HCT116 (cell line): Measurements from ENCODE around the gene SCFD1. TPM values are rescaled to one million over a fixed set of nuclear protein-coding genes. Genes with fewer than 3 reads are reported as not detected.

Experiments used
- ATAC-seq: fragments of 200-7000 bp; cut with Tn5 transposase; 2 replicates; pipeline ENCODE4 v1.9.1; 2020; ENCODE audit warnings: mild to moderate bottlenecking, moderate library complexity
- BruUV-seq: library from RNA; stranded (reverse); fragments of 400-500 nt; replicated peaks from 2 replicates; lab custom pipeline; 2021; lab: Mats Ljungman, UMichigan
- CTCF ChIA-PET: fragments of 300-600 bp; sonication (Branson Sonifier 250); formaldehyde crosslinking; loops from one replicate; lab custom pipeline; 2021; ENCODE audit warnings: antibody characterized with exemption; lab: Charles Lee
- POLR2A ChIA-PET: fragments of 300-600, 350-600 bp; sonication (Branson Sonifier 250); formaldehyde crosslinking; loops from one replicate; lab custom pipeline; 2021; ENCODE audit warnings: antibody characterized with exemption; lab: Charles Lee
- RAD21 ChIA-PET, 2 experiments: fragments of 300-600 bp; sonication (Branson Sonifier 250); formaldehyde crosslinking; loops; one replicate each; lab custom pipeline; 2023; ENCODE audit warnings: low total read pairs in 2 of 2; ENCODE audit not compliant: uncharacterized antibody in 2 of 2, unreplicated experiment in 2 of 2, low non-redundant PET in 1 of 2; lab: Charles Lee
- DNase-seq: peaks from one replicate; pipeline ENCODE4 v3.0.0-alpha.2; 2010; ENCODE audit warnings: low read depth, low spot score
- H2AFZ ChIP-seq: fragments of 200-600 bp; shearing (Covaris generic), sonication (generic); 2 replicates; pipeline ENCODE4 v1.6.1; 2017; ENCODE audit warnings: low read depth, mixed run types, mixed read lengths, antibody characterized with exemption, low read length; ENCODE audit not compliant: poor library complexity, severe bottlenecking
- H3K27ac ChIP-seq: 2 replicates; pipeline ENCODE4 v1.5.1; 2012; ENCODE audit warnings: low read depth, low read length
- H3K27me3 ChIP-seq: fragments of 200-600 bp; sonication (generic); 2 replicates; pipeline ENCODE4 v1.6.1; 2016; ENCODE audit warnings: mixed run types, low read length, mixed read lengths; ENCODE audit not compliant: insufficient read depth
- H3K36me3 ChIP-seq, 2 experiments: fragments of 200-500 bp in 1 of 2; fragments of 200-600 bp in 1 of 2; sonication (Bioruptor generic) in 1 of 2; sonication (generic) in 1 of 2; 2 replicates each; pipeline versions ENCODE4 v1.5.1 to v1.6.1; 2014 to 2016; ENCODE audit warnings: low read length in 2 of 2, inconsistent platforms in 1 of 2, mixed read lengths in 1 of 2, mixed run types in 1 of 2; ENCODE audit not compliant: insufficient read depth in 2 of 2, control insufficient read depth in 1 of 2
- H3K4me1 ChIP-seq, 2 experiments: fragments of 200-600 bp in 1 of 2; sonication (generic) in 1 of 2; 2 replicates each; pipeline versions ENCODE4 v1.5.1 to v1.6.1; 2012 to 2017; ENCODE audit warnings: low read length in 2 of 2, inconsistent platforms in 1 of 2, mild to moderate bottlenecking in 1 of 2, mixed read lengths in 1 of 2, mixed run types in 1 of 2, moderate library complexity in 1 of 2; ENCODE audit not compliant: insufficient read depth in 2 of 2, control insufficient read depth in 1 of 2
- H3K4me2 ChIP-seq: fragments of 200-600 bp; sonication (generic); 2 replicates; pipeline ENCODE4 v1.6.1; 2017; ENCODE audit warnings: mixed run types, low read length, mixed read lengths
- H3K4me3 ChIP-seq, 2 experiments: fragments of 200-600 bp in 1 of 2; sonication (generic) in 1 of 2; replicated peaks in 1 of 2; 2 replicates each; pipeline ENCODE4 v1.5.1; 2011 to 2016; ENCODE audit warnings: low read length in 2 of 2, control low read depth in 1 of 2, low read depth in 1 of 2, mild to moderate bottlenecking in 1 of 2, mixed read lengths in 1 of 2, mixed run types in 1 of 2
- H3K79me2 ChIP-seq: fragments of 200-600 bp; sonication (generic); 2 replicates; pipeline ENCODE4 v1.6.1; 2017; ENCODE audit warnings: mild to moderate bottlenecking, mixed run types, low read length, moderate library complexity, mixed read lengths; ENCODE audit not compliant: insufficient read depth
- H3K9ac ChIP-seq: fragments of 200-600 bp; sonication (generic); 2 replicates; pipeline ENCODE4 v1.6.1; 2016; ENCODE audit warnings: low read length, mixed read lengths
- H3K9me2 ChIP-seq: fragments of 200-600 bp; sonication (generic), shearing (Covaris generic); 2 replicates; pipeline ENCODE4 v1.6.1; 2017; ENCODE audit warnings: mixed run types, mild to moderate bottlenecking, moderate library complexity; ENCODE audit not compliant: insufficient read depth
- H3K9me3 ChIP-seq, 2 experiments: fragments of 200-500 bp in 1 of 2; fragments of 200-600 bp in 1 of 2; sonication (Bioruptor generic) in 1 of 2; sonication (generic) in 1 of 2; 2 replicates each; pipeline ENCODE4 v1.6.1; 2014 to 2017; ENCODE audit warnings: low read length in 2 of 2, mixed read lengths in 2 of 2, inconsistent platforms in 1 of 2, low read depth in 1 of 2, mild to moderate bottlenecking in 1 of 2, mixed run types in 1 of 2, moderate library complexity in 1 of 2; ENCODE audit not compliant: control insufficient read depth in 1 of 2, insufficient read depth in 1 of 2
- H4K20me1 ChIP-seq: fragments of 200-600 bp; sonication (generic), shearing (Covaris generic); 2 replicates; pipeline ENCODE4 v1.6.1; 2017; ENCODE audit warnings: mixed run types, mild to moderate bottlenecking, moderate library complexity; ENCODE audit not compliant: insufficient read depth
- CBX3 ChIP-seq: IDR thresholded peaks from 2 replicates; pipeline ENCODE4 v1.6.1; 2012; ENCODE audit warnings: low read depth
- CEBPB ChIP-seq: IDR thresholded peaks from 2 replicates; pipeline ENCODE4 v1.6.1; 2012; ENCODE audit warnings: low read depth
- ELF1 ChIP-seq: IDR thresholded peaks from 2 replicates; pipeline ENCODE4 v1.6.1; 2012; ENCODE audit warnings: low read depth, borderline replicate concordance
- EZH2 ChIP-seq: fragments of 200-600 bp; sonication (generic); IDR thresholded peaks from 2 replicates; pipeline ENCODE4 v1.6.1; 2017; ENCODE audit warnings: antibody characterized with exemption, mixed run types
- EZH2phosphoT487 ChIP-seq: fragments of 200-600 bp; IDR thresholded peaks from 2 replicates; pipeline ENCODE4 v1.6.1; 2018; ENCODE audit warnings: antibody characterized with exemption, borderline replicate concordance
- JUND ChIP-seq: IDR thresholded peaks from 2 replicates; pipeline ENCODE4 v1.6.1; 2012
- MAX ChIP-seq: IDR thresholded peaks from 2 replicates; pipeline ENCODE4 v1.6.1; 2012
- RAD21 ChIP-seq: IDR thresholded peaks from 2 replicates; pipeline ENCODE4 v1.6.1; 2012; ENCODE audit warnings: low read depth, mild to moderate bottlenecking
- REST ChIP-seq: IDR thresholded peaks from 2 replicates; pipeline ENCODE4 v1.6.1; 2012; ENCODE audit warnings: low read depth
- SIN3A ChIP-seq: IDR thresholded peaks from 2 replicates; pipeline ENCODE4 v1.6.1; 2012; ENCODE audit warnings: low read depth
- SP1 ChIP-seq: IDR thresholded peaks from 2 replicates; pipeline ENCODE4 v1.6.1; 2012; ENCODE audit warnings: low read depth
- SRF ChIP-seq: IDR thresholded peaks from 2 replicates; pipeline ENCODE4 v1.6.1; 2012; ENCODE audit warnings: low read depth
- YY1 ChIP-seq: IDR thresholded peaks from 2 replicates; pipeline ENCODE4 v1.6.1; 2011; ENCODE audit warnings: low read length, low read depth, moderate library complexity, mild to moderate bottlenecking; ENCODE audit not compliant: insufficient replicate concordance; ENCODE audit errors: extremely low read depth
- ZBTB33 ChIP-seq: IDR thresholded peaks from 2 replicates; pipeline ENCODE4 v1.6.1; 2011; ENCODE audit warnings: mild to moderate bottlenecking, low read length, moderate library complexity; ENCODE audit not compliant: insufficient replicate concordance; ENCODE audit errors: extremely low read depth
- ZFX ChIP-seq: fragments of 450-650 bp; IDR thresholded peaks from 2 replicates; pipeline ENCODE4 v1.6.1; 2017
- ZNF274 ChIP-seq: fragments of 200-500 bp; sonication (Bioruptor generic); IDR thresholded peaks from 2 replicates; pipeline ENCODE4 v1.6.1; 2014; ENCODE audit warnings: mild to moderate bottlenecking, low read depth, low read length, inconsistent platforms
- intact Hi-C: fragments of 100-400 bp; cut with micrococcal nuclease; formaldehyde crosslinking; loops from 2 replicates; pipeline ENCODE4 v1.10.0; 2022
- total RNA-seq: library from RNA; stranded (reverse); gene quantifications from one replicate; pipeline ENCODE4 v1.2.1, GENCODE V29; 2021; ENCODE audit not compliant: unreplicated experiment

The SCFD1 gene
- total RNA-seq, 1 experiment from 2014 or later, result 71.1 TPM

GRCh38 chr14:30709201-30709600, 87.1 kb downstream of the SCFD1 start (continued):
- TF ChIP-seq EZH2phosphoT487, result no peak
- TF ChIP-seq SP1, result no peak
- TF ChIP-seq RAD21, result no peak
- TF ChIP-seq ZFX, result no peak
- no peak for TF ChIP-seq MAX
- TF ChIP-seq JUND, result no peak
- TF ChIP-seq ZBTB33, result no peak
- TF ChIP-seq ZNF274, result no peak
- TF ChIP-seq SRF, result no peak
- TF ChIP-seq, all 23 proteins: peak for 0

GRCh38 chr14:30710876-30711275, 88.8 kb downstream of the SCFD1 start:
- H3K27ac ChIP-seq, result no peak overlapping the region
- no peak overlapping the region for H3K4me3 ChIP-seq
- H3K79me2 ChIP-seq, result no peaks in the 10 kb centered on the region
- H4K20me1 ChIP-seq, result no peaks in the 10 kb centered on the region
- RAD21 ChIA-PET, result no interaction called here
- no peaks in the 10 kb centered on the region for H3K4me1 ChIP-seq
- H3K9me3 ChIP-seq, result no peaks in the 10 kb centered on the region
- no peaks in the 10 kb centered on the region for H3K36me3 ChIP-seq
- DNase-seq (no peak), ATAC-seq (no peak)
- H3K27me3 ChIP-seq, result no peaks in the 10 kb centered on the region
- no peak for TF ChIP-seq CBX3
- no peak for TF ChIP-seq ZNF274
- TF ChIP-seq YY1, result no peak
- no peak for TF ChIP-seq ELF1
- TF ChIP-seq EZH2, result no peak
- TF ChIP-seq SP1, result no peak
- TF ChIP-seq MAX, result no peak
- TF ChIP-seq SIN3A, result no peak
- TF ChIP-seq CEBPB, result no peak
- TF ChIP-seq REST, result no peak
- no peak for TF ChIP-seq RAD21
- H2AFZ ChIP-seq, result no peak overlapping the region
- no peak overlapping the region for H3K9ac ChIP-seq
- no peaks in the 10 kb centered on the region for H3K9me2 ChIP-seq
- BruUV-seq, result no TSS peak
- POLR2A ChIA-PET, result no interaction called here
- CTCF ChIA-PET, result no interaction called here
- no peak overlapping the region for H3K4me2 ChIP-seq
- intact Hi-C loops, result no loop called here
